ENCODE data around the gene MYLIP.

Gene MYLIP

DNA sequence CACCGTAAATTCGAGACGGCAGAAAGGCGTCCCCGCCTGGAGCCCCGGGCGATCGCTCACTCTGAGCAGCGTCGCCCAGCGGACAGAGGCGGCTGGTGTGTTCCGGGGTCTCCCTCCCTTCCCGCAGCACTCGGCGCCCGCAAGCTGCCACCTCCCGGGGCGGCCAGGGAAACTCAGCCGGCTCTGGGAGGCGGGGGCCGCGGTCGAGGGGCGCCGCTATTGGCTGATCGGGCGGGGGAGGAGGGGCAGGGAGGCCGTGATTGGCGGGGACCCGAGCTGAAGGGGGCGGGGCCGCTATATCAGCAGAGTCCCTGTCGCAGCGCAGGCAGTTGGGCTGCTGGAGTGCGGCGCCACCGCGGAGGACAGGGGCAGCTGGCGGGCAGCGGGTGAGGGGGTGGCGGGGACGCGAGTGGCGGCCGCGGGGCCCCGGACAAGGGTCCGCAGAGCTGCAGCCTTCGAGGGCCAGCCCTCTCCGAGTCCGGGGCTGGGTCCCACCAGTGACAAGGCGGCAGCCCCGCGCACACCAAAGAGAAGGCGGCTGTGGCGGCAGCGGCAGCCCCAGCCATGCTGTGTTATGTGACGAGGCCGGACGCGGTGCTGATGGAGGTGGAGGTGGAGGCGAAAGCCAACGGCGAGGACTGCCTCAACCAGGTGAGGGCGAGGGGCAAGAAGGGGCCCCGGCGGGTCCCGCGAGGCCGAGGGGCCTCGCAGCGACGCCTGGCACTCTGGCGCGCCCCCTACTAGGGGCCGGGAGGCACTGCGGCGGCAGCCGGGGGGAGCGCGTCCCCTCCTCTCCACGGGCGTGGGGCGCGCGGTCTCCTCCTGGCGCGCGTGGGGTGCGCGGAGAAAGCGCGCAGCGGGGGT lies at the start of gene MYLIP:
TSS of gene MYLIP (plus strand) at position 328 of the 864 bp plus-strand sequence. CDS start at position 565, 237 bp downstream.
- in situ Hi-C loops (cut with MboI; ENCODE audit: low sequenced_read_pairs) = no loop called here

DNA sequence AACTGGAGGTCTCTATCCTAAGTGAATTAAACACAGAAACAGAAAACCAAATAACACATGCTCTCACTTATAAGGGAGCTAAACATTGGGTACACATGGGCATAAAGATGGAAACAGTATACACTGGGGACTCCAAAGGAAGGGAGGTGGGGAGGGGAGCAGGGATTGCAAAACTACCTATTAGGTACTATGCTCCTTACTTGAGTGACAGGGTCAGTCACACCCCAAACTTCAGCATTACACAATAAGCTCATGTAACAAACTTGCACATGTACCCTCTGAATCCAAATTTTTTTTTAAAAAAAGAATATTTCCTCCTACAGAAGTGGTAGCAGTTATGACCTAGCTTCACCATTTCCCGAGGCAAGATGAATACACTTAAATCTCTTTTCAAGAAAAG lies 49.5 kb upstream of the MYLIP start:
- in situ Hi-C loops (cut with MboI; ENCODE audit: low sequenced_read_pairs) = no loop called here

DNA sequence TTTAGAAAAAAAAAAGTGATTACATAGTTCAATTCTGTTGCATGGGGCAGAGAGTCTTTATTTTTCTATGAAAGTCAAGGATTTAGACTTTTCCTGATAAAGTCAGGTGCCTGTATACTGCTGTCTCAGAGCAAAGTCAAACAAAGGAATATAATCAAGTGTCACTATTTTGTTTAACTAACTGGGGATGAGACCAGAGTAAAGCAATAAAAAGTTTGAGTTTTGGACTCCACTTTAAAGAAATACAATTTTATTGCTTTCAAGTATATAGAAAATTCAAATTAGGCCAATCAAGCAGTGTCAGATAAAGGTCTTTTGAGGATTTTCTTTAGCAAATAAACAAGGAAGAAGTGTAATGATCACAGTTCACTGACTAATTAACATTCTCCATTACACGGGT lies 48.7 kb upstream of the MYLIP start:
- in situ Hi-C loops (cut with MboI; ENCODE audit: low sequenced_read_pairs) = no loop called here

DNA sequence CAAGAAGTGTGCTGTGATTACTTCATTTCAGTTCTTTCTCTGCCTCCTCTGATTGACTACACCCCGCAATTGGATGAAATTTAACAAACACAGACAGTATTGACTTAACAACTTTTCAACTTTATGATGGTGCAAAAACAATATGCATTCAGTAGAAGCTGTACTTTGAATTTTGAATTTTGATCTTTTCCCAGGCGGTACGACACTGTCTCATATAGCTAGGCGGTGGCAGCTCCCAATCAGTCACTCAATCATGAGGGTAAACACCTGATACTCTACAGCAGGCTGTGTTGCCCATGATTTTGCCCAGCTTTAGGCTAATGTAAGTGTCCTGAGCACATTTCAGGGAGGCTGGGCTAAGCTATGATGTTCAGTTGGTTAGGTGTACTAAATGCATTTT lies 47.6 kb upstream of the MYLIP start:
- in situ Hi-C loops (cut with MboI; ENCODE audit: low sequenced_read_pairs) = no loop called here

DNA sequence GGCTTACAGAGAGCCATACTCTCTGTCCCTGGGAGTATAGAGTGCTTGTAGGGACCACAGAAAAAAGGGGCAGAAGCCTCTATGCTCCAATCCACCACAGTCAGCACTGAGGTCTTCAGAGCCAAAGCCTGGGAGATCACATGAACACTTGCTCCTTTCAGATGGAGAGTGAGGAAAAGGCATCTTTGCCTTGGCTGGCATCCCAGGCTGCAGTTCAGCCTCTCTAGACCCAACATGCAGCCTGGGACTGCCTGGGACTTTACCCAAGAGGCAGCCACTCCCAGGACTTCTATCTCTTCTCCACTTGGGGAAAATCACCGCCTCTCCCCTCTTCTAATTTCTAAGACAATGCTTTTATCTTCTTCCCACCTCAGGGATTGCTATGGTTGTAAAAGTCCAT lies 46.5 kb upstream of the MYLIP start:
- in situ Hi-C loops (cut with MboI; ENCODE audit: low sequenced_read_pairs) = no loop called here

DNA sequence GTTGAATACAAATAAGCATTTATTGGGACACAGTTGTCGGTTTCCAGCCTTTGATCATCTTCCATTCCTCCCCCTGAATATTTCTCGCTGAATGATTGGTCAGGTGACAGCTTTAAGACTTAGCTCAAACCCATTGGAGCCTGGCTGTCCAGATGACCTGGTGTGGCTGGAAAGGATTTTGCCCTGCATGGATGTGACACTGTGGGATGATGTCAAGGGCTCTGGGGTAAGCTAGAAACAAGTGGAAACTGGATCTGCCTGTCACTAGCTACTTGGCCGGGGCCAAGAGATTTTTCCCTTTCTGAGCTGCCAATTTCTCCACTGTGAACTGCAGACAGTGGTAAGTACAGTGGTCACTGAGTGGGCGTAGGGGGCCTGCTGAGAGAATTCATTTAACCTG lies 41.9 kb upstream of the MYLIP start:
- in situ Hi-C loops (cut with MboI; ENCODE audit: low sequenced_read_pairs) = no loop called here

DNA sequence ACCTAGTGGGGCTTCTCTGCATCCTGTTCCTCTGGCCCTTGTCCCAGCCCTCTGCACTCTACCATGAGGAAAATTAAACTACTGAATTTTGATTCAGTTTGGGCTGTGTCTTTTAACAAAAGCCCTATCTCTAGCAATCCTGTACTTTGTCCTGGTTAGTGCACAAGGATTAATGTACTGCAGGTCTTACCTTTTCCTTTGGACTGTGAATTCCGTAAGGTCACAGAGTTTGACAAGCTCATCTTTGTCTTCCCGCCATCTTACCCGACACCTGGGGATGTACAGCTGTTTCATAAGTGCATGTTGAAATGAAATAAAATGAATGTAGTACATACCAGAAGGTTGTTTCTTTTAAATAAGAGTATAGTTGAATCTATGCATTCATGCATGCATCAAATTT lies 41.5 kb upstream of the MYLIP start:
- in situ Hi-C loops (cut with MboI; ENCODE audit: low sequenced_read_pairs) = no loop called here

DNA sequence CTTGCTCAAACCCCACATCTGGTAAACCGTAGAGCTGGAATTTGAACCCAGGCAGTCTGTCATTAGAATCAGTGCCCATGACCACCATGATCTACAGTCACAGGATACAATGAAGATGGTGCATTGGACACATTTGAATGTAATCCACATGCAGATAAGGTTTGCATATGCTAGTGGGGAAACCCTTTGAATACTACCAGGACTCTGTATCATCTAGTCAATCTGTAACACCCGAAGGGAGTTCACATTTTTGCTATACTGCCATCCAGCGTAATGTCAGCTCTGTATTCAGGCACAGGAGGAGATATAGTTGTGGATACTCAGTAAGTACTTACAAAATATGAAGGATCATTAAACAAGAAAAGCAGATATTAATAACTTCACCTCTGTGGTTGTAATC lies 40.5 kb upstream of the MYLIP start:
- in situ Hi-C loops (cut with MboI; ENCODE audit: low sequenced_read_pairs) = no loop called here

DNA sequence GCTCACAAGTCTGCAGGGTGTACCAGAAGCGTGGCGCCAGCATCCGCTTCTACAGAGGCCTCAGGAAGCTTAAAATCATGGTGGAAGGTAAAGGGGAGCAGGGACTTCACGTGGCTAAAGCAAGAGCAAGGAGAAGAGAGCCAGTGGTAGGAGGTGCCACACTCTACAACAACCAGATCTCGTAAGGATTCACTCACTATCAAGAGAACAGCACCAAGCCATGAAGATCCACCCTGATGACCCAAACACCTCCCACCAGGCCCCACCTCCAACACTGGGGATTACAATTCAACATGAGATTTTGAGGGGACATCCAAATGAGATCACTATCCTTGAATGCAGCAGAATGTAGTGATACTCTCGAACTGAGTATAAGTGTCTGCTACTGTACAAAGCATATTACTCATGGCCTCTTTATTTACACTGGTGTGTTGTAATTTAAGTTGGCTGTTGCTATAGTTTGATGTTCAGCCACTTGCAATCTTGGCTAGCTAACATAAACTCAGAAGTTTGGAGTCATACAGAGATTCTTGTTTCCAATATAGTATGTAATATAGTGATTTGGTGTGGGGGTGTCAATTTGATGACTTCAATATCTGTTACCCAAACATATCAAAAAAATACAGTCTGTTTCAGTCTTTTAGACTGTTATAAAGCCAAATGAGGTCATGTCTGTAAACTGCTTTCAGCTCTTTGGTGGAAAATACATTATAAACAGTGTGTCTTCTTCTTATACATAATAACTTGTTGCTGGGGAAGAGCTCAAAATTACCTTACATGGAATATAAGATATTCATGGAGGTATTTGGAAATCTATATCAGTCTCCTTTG lies 39.4 kb upstream of the MYLIP start:
- in situ Hi-C loops (cut with MboI; ENCODE audit: low sequenced_read_pairs) = no loop called here

DNA sequence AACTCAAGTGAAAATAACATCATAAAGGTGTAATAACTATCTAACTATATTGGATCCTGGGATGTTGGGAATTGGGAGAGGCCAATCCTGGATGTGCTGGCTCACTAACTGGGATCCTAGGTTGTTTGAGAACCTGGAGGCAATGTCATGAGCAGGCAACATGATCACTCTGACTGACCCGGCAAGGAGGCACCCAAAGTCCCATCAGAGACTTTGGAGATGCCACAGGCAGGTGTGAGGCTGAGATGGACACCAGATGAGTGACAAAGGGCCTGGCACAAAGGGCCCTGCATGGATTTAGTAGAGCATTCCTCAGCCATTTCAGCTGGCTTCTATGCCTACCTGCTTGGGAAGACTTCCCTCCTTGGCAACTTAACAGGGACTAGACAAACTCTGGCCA lies 38.4 kb upstream of the MYLIP start:
- in situ Hi-C loops (cut with MboI; ENCODE audit: low sequenced_read_pairs) = no loop called here

DNA sequence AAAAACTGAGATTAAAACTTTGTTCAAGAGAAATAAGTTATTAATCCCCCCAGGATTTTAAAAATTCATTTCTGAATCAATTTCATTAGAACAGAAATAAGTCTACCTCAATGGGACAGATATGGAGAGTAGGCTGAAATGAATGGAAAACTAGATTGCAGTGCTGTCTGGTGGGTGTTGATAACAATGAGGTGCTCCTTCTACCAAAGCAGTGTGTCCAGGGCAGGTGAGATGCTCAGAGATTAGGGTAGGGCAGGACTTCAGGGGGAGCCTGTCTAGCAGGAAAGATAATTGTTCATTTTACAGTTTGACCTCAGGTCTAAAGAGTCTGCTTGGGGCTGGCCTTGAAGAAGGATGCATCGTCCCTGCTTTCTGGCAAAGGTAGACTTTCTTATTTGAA lies 38.0 kb upstream of the MYLIP start:
- in situ Hi-C loops (cut with MboI; ENCODE audit: low sequenced_read_pairs) = no loop called here

DNA sequence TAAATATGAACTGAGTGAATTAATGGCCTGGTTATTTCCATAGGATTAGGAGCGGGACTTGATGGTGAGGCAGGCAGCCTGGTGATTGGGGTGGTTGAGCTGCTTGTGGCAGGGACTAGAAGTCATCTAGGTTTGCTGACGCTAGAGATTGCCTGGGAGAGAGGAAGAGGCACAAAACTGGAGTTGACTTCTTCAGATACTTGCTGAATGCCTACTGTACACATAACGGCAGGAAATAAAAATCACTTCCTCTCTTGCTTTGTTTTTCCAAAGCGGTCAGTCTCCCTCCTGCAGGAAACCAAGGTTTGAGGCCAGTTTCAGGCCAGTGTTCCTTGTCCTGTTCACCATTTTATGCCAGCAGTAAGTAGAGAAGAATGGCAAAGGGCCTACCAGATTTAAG lies 36.7 kb upstream of the MYLIP start:
- in situ Hi-C loops (cut with MboI; ENCODE audit: low sequenced_read_pairs) = no loop called here

DNA sequence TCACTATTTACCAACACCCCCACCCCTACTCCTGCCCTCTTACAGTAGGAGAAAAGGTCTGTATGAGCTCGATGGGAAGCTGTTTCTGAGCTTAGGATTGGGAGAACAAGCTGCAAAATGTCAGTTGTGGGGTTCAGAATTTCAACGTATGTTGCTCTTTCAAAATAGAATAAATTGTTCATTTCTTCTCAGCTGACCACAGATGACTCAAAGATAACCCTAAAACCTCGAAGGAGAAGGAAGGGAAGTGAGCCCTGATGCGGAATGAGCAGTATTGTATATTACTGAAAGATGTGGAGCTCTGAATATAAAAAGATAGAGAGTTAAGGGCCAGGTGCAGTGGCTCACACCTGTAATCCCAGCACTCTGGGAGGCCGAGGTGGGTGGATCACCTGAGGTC lies 35.9 kb upstream of the MYLIP start:
- in situ Hi-C loops (cut with MboI; ENCODE audit: low sequenced_read_pairs) = no loop called here

DNA sequence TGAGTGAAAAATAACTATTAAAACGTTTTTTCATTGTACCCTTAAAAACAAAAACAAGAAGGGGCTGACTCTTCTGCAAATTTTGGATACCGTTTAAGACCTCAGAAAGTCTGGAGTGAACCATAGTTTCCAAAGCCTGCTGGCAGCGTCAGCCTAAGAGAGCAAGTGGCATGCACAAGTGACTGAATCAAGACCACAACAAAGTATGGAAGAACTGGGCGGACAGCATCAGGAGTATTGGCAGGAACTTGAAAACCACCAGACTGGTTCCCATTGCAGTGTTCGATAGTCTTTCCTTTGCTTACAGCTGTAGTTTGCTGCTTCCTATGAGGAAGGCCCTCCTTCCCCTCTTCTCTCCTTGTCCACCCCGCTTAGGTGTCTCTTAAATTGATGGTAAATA lies 33.7 kb upstream of the MYLIP start:
- in situ Hi-C loops (cut with MboI; ENCODE audit: low sequenced_read_pairs) = no loop called here

DNA sequence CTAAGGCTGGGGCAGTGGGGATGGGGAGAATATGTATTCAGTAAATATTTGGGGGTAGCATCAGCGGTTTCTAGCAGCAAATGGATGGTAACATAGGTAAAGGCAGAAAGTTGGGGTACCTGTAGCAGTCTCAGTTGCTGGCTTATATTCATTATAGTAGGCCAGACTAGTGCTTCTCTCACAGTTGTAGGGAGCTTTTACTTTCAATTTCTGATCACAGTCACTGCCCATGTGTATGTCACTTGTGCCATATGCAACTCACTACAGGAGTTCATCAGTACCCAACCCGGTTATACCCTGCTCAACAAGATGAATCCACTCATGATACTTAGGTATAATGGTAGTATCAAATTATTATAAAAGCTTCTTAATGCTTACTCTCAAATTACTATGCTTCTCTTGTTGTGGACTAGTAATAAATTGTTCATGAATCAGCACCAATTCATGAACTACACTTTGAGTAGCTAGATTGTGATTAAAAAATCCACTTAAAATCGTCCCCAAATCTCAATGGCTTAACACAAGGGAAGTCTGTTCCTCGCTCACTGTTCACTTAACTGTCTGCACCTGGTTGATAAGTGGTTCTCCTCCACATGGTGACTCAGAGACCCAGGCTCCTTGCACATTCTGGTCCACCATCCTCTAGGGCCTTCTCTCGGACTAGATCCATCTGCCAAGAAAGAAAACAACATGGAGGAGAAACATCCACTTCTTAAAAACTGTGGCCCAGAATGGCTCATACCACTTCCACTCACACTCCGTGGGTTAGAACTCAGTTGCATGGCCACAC lies 31.3 kb upstream of the MYLIP start:
- in situ Hi-C loops (cut with MboI; ENCODE audit: low sequenced_read_pairs) = no loop called here

DNA sequence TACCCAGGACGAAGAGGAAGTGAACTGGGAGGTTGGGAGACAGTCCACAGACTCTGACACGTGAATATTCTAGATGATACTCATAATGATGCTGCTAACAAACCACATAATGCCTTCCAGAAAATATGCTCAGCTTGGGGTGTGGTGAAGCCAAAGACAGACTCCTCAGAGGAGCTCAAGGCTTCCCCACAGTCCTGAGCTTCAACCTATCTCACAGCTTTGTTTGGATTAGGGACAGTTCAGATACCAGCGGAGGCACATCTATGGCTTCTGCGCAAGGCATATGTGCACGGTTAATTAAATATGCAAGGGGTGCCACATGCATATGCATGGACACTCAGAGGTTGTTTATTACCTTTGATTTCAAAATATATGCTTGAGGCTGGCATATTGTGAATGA lies 30.7 kb upstream of the MYLIP start:
- in situ Hi-C loops (cut with MboI; ENCODE audit: low sequenced_read_pairs) = no loop called here

DNA sequence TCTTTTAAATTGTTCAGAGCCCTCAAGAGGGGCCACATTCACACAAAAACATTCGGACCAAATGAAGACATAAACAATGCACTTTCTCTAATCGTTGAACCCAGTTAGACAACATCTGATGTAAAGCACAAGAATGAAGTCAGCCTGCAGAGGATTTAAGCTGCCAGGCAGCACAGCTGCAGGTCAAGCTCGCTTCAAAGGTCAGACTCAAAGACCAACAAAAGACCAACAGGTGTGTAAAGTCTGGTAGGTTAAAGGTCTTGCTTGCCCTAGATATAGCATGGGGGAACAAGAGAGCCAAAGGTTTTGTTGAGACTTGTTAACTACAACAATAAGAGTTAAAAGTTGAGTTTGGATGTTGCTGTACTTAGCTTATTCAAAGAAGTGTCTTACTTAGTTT lies 26.7 kb upstream of the MYLIP start:
- in situ Hi-C loops (cut with MboI; ENCODE audit: low sequenced_read_pairs) = no loop called here

DNA sequence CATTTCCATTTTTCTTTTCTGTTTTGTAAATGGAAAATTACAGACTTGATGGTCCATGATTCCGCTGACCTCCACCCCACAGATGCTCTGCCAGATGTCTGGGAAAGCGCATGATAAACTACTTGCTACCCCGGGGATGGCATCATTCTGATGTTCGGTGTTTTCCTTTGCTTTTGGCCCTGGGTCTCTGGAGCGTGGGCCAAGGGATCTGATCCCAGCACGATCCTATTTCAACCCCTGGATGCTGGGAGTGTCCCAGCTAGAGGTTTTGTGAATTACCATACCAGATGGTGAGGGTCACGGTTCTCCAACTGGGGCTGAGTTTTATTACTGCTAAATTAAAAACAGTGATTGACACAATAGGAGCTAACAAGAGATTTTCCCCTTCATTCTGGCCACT lies 25.2 kb upstream of the MYLIP start:
- in situ Hi-C loops (cut with MboI; ENCODE audit: low sequenced_read_pairs) = no loop called here

DNA sequence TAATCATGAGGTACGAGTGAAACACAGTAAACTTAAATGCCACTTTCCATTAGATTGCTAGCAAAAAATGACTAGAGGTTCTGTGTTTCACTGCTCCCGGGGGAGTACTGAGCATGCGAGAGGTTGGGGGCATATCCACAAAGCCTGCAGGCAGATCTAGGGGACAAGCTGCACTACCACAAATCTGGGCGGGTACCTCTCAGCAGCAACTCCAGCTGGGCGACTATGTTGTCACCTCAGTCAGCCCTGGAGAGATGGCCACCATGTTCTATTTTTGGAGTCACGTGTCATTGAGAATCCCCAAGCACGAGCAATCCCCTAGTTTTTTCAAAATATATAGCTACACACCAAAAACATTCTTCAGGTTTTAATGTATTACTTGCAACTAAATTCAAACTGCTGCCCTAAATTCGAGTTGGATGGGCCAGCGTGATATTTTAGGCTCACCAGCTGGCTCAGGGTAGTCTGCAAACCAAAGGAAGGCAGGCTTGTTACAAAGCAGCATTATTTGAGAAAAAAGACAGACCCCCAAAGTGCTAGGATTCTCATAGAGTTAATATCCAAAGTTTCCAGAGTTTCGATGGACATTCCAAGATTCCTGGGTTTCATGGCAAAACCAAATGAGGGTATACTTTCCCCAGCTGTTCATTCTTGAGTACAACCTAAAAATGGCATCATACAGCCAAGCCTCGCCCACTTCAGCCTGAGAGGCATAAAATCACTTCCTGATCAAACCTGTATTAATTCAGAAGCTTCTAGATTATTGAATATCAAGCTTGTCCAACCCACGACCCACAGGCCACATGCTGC lies 24.1 kb upstream of the MYLIP start:
- in situ Hi-C loops (cut with MboI; ENCODE audit: low sequenced_read_pairs) = no loop called here

DNA sequence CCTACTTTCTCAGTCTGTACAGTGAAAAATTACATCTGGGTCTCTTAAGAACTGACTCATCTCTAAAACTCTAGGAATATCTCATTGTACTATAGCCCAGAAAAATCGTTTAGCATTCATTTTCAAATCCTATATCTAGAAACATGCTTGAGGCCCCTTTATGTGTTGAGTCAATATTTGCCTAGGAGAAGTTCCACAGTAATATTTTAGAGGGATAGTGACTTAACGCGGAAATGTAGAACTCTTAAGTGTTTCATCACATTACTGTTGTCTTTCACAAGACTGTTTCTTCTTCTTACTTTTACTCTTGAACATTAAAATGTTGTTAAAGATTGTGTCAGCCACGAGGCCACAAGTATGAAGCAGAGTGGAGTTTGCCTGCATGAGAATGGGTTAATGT lies 23.0 kb upstream of the MYLIP start:
- in situ Hi-C loops (cut with MboI; ENCODE audit: low sequenced_read_pairs) = no loop called here
